WTC11 (cell line): ENCODE results near the gene KRTAP2-4. TPM values are rescaled to one million over a fixed set of nuclear protein-coding genes. Genes with fewer than 3 reads are reported as not detected.

Experiments used
- FOXK1 ChIP-seq: sonication (generic); formaldehyde crosslinking; IDR thresholded peaks from 2 replicates; pipeline ENCODE4 v1.8.0; 2022; ENCODE audit warnings: mild to moderate bottlenecking, moderate library complexity, missing genetic modification reagents
- FOXP4 ChIP-seq: sonication (generic); formaldehyde crosslinking; IDR thresholded peaks from 2 replicates; pipeline ENCODE4 v1.8.0; 2022; ENCODE audit warnings: mild to moderate bottlenecking, missing genetic modification reagents
- RELA ChIP-seq: sonication (generic); formaldehyde crosslinking; IDR thresholded peaks from 2 replicates; pipeline ENCODE4 v1.8.1; 2022; ENCODE audit warnings: missing genetic modification reagents, mild to moderate bottlenecking, borderline replicate concordance
- SMAD3 ChIP-seq: sonication (generic); formaldehyde crosslinking; IDR thresholded peaks from 2 replicates; pipeline ENCODE4 v1.8.0; 2022; ENCODE audit warnings: missing genetic modification reagents, mild to moderate bottlenecking, borderline replicate concordance
- SMAD4 ChIP-seq: sonication (generic); formaldehyde crosslinking; IDR thresholded peaks from 2 replicates; pipeline ENCODE4 v1.8.0; 2022; ENCODE audit warnings: mild to moderate bottlenecking, missing genetic modification reagents
- SP1 ChIP-seq: sonication (generic); formaldehyde crosslinking; conservative IDR thresholded peaks from 2 replicates; pipeline ENCODE4 v1.8.1; 2022; ENCODE audit warnings: missing genetic modification reagents
- TEAD1 ChIP-seq: sonication (generic); formaldehyde crosslinking; IDR thresholded peaks from 2 replicates; pipeline ENCODE4 v1.8.0; 2022; ENCODE audit warnings: mild to moderate bottlenecking, missing genetic modification reagents
- ZMAT4 ChIP-seq: fragments of 250-450 bp; sonication (Bioruptor Pico); IDR thresholded peaks from 2 replicates; pipeline ENCODE4 v1.9.0; 2021; ENCODE audit warnings: mild to moderate bottlenecking
- ZNF138 ChIP-seq: sonication (generic); formaldehyde crosslinking; conservative IDR thresholded peaks from 2 replicates; pipeline ENCODE4 v1.8.1; 2022; ENCODE audit warnings: mild to moderate bottlenecking, moderate library complexity, missing genetic modification reagents
- total RNA-seq: library from RNA; stranded (reverse); gene quantifications from 3 replicates; pipeline ENCODE4 v1.2.3, GENCODE V29; 2021

KRTAP2-4 gene
- total RNA-seq, 1 experiment from 2014 or later = not detected

DNA sequence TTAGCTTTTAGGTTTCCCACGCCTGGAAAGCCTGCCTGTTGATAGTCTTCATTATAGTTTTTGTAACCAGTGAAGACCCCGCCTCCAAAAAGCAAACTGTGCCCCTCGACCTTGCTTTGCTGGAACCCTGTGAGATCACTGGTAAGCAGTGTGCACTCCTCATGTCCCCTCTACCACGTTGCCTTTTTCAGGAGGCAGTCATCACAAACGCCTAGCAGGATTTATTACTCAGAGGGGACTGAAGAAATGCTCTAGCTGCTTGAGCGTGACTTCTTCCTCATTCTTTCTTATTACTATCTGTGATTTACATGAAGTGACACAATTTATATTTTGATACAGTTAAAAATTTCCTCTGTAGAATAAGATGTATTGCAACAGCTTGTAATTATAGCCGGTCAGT, 50.2 kb downstream of the KRTAP2-4 start (continued):
- TF ChIP-seq ZNF138 = no peak
- no peak for TF ChIP-seq SP1
- TF ChIP-seq ZMAT4 (CRISPR knock-in tag) = no peak
- no peak for TF ChIP-seq FOXK1 (CRISPR knock-in tag)
- TF ChIP-seq SMAD4 (CRISPR knock-in tag) = no peak
- TF ChIP-seq TEAD1 (CRISPR knock-in tag) = no peak
- TF ChIP-seq RELA (CRISPR knock-in tag) = no peak
- TF ChIP-seq FOXP4 (CRISPR knock-in tag) = no peak
- TF ChIP-seq SMAD3 = no peak

Other genes starting within 250 kb of the KRTAP2-4 start
- gene KRT10, start 243.3 kb downstream of the KRTAP2-4 start, total RNA-seq = 23.2 to 27.6 TPM (median 24.2 TPM) in 3 replicates
- not detected in 3 replicates for gene KRT12, start 198.7 kb downstream of the KRTAP2-4 start, total RNA-seq
- 0.21 to 0.42 TPM (median 0.30 TPM) in 3 replicates for gene KRT20, start 180.6 kb downstream of the KRTAP2-4 start, total RNA-seq
- gene KRT23, start 128.2 kb downstream of the KRTAP2-4 start, total RNA-seq = not detected in 3 replicates
- gene KRT39, start 98.9 kb downstream of the KRTAP2-4 start, total RNA-seq = not detected in 3 replicates
- not detected in 3 replicates for gene KRT40, start 81.6 kb downstream of the KRTAP2-4 start, total RNA-seq
- not detected in 3 replicates for gene KRTAP3-3, start 71.7 kb downstream of the KRTAP2-4 start, total RNA-seq
- gene KRTAP3-2, start 66.0 kb downstream of the KRTAP2-4 start, total RNA-seq = not detected in 3 replicates
- gene KRTAP3-1, start 56.8 kb downstream of the KRTAP2-4 start, total RNA-seq = not detected in 3 replicates
- gene KRTAP1-5, start 38.7 kb downstream of the KRTAP2-4 start, total RNA-seq = not detected in 3 replicates
- not detected in 3 replicates for gene KRTAP1-4, start 35.7 kb downstream of the KRTAP2-4 start, total RNA-seq
- gene KRTAP1-3, start 31.0 kb downstream of the KRTAP2-4 start, total RNA-seq = not detected in 3 replicates
- not detected in 3 replicates for gene KRTAP1-1, start 24.4 kb downstream of the KRTAP2-4 start, total RNA-seq
- gene KRTAP2-1, start 18.6 kb downstream of the KRTAP2-4 start, total RNA-seq = not detected in 3 replicates
- not detected in 3 replicates for gene KRTAP2-2, start 10.6 kb downstream of the KRTAP2-4 start, total RNA-seq
- gene KRTAP2-3, start 5.8 kb downstream of the KRTAP2-4 start, total RNA-seq = not detected in 3 replicates
- not detected in 3 replicates for gene KRTAP4-7, start 18.3 kb upstream of the KRTAP2-4 start, total RNA-seq
- not detected in 3 replicates for gene KRTAP4-8, start 32.3 kb upstream of the KRTAP2-4 start, total RNA-seq
- not detected in 3 replicates for gene KRTAP4-16, start 36.3 kb upstream of the KRTAP2-4 start, total RNA-seq
- gene KRTAP4-9, start 39.5 kb upstream of the KRTAP2-4 start, total RNA-seq = not detected in 3 replicates
- not detected in 3 replicates for gene KRTAP4-11, start 52.5 kb upstream of the KRTAP2-4 start, total RNA-seq
- not detected in 3 replicates for gene KRTAP4-12, start 58.3 kb upstream of the KRTAP2-4 start, total RNA-seq
- gene KRTAP4-6, start 74.7 kb upstream of the KRTAP2-4 start, total RNA-seq = not detected in 3 replicates
- not detected in 3 replicates for gene KRTAP4-5, start 83.9 kb upstream of the KRTAP2-4 start, total RNA-seq
- gene KRTAP4-4, start 94.9 kb upstream of the KRTAP2-4 start, total RNA-seq = not detected in 3 replicates
- not detected in 3 replicates for gene KRTAP4-3, start 102.3 kb upstream of the KRTAP2-4 start, total RNA-seq
- not detected in 3 replicates for gene KRTAP4-2, start 112.3 kb upstream of the KRTAP2-4 start, total RNA-seq
- not detected in 3 replicates for gene KRTAP4-1, start 119.0 kb upstream of the KRTAP2-4 start, total RNA-seq
- gene KRTAP9-1, start 124.0 kb upstream of the KRTAP2-4 start, total RNA-seq = not detected in 3 replicates
- gene KRTAP9-2, start 160.8 kb upstream of the KRTAP2-4 start, total RNA-seq = not detected in 3 replicates
- gene KRTAP9-3, start 166.6 kb upstream of the KRTAP2-4 start, total RNA-seq = not detected in 3 replicates
- gene KRTAP9-8, start 172.1 kb upstream of the KRTAP2-4 start, total RNA-seq = not detected in 3 replicates
- not detected in 3 replicates for gene KRTAP9-4, start 183.8 kb upstream of the KRTAP2-4 start, total RNA-seq
- not detected in 3 replicates for gene KRTAP9-9, start 189.5 kb upstream of the KRTAP2-4 start, total RNA-seq
- gene KRTAP9-6, start 199.5 kb upstream of the KRTAP2-4 start, total RNA-seq = not detected in 3 replicates
- not detected in 3 replicates for gene KRTAP9-7, start 209.8 kb upstream of the KRTAP2-4 start, total RNA-seq
- not detected in 3 replicates for gene KRTAP29-1, start 237.0 kb upstream of the KRTAP2-4 start, total RNA-seq
- not detected in 3 replicates for gene KRTAP16-1, start 243.4 kb upstream of the KRTAP2-4 start, total RNA-seq
- gene KRTAP17-1, start 249.8 kb upstream of the KRTAP2-4 start, total RNA-seq = not detected in 3 replicates